ENCODE results near the gene TRIM56. TPM values are rescaled to one million over a fixed set of nuclear protein-coding genes. Genes with fewer than 3 reads are reported as not detected.

TRIM56 gene
- total and polyA plus RNA-seq, 2 of the 13 experiments (the other 11 are each of a cell fraction or from before 2014, with no cell fraction given), result 3.2 to 7.1 TPM

GRCh38 chr7:101035941-101036340, 49.3 kb upstream of the TRIM56 start:
- H3K4me1 ChIP-seq (ENCODE audit: insufficient read depth, low read length), result no peaks in the 10 kb centered on the region
- TF ChIP-seq SETDB1 (CRISPR knock-in tag; IDR thresholded peaks at IDR 0.05; ENCODE audit: borderline replicate concordance) (no peak), HIVEP1 (CRISPR knock-in tag; IDR thresholded peaks at IDR 0.05) (no peak), ZNF557 (CRISPR knock-in tag; IDR thresholded peaks at IDR 0.05) (no peak), MIER3 (CRISPR knock-in tag; IDR thresholded peaks at IDR 0.05; ENCODE audit: borderline replicate concordance) (no peak), ZNF256 (CRISPR knock-in tag; conservative IDR thresholded peaks at IDR 0.05) (no peak), CHD2 (IDR thresholded peaks at IDR 0.05; ENCODE audit: low read depth, low read length) (no peak), ZNF34 (CRISPR knock-in tag; IDR thresholded peaks at IDR 0.05; ENCODE audit: borderline replicate concordance) (no peak), SRSF1 (optimal IDR thresholded peaks at IDR 0.05; ENCODE audit: low read depth, low read length) (no peak), AHDC1 (CRISPR knock-in tag; IDR thresholded peaks at IDR 0.05; ENCODE audit: borderline replicate concordance) (no peak), SNAPC2 (CRISPR knock-in tag; IDR thresholded peaks at IDR 0.05) (no peak), IKZF1 (IDR thresholded peaks at IDR 0.05) (no peak), NRL (CRISPR knock-in tag; IDR thresholded peaks at IDR 0.05; ENCODE audit: borderline replicate concordance) (no peak), ZNF562 (CRISPR knock-in tag; IDR thresholded peaks at IDR 0.05; ENCODE audit: borderline replicate concordance) (no peak), PHF21A (CRISPR knock-in tag; IDR thresholded peaks at IDR 0.05) (no peak), RARG (CRISPR knock-in tag; IDR thresholded peaks at IDR 0.05; ENCODE audit: low read depth) (no peak), NFATC3 (CRISPR knock-in tag; IDR thresholded peaks at IDR 0.05) (no peak)
- BruUV-seq (replicated peaks), result no TSS peak
- no peak overlapping the region for H3K4me2 ChIP-seq (ENCODE audit: low read depth, low read length)
- H3K9ac ChIP-seq (ENCODE audit: insufficient read depth, low read depth, low read length), result no peak overlapping the region
- H3K9me3 ChIP-seq (ENCODE audit: low read length), result no peaks in the 10 kb centered on the region
- intact Hi-C loops (cut with micrococcal nuclease; ENCODE audit: unreplicated experiment) (no loop called here), in situ Hi-C loops (cut with HindIII; ENCODE audit: extremely low pct_ligation_motif_present, low pct_unique_long_range_greater_than_20kb) (no loop called here)
- DNase-seq (ENCODE audit: low spot score) (no peak), ATAC-seq (no peak), FAIRE-seq (no peak)
- no peak overlapping the region for H3K27ac ChIP-seq (ENCODE audit: extremely low read length, insufficient read depth, low read length)
- H2AFZ ChIP-seq (ENCODE audit: low read length), result no peak overlapping the region
- no peaks in the 10 kb centered on the region for H4K20me1 ChIP-seq (ENCODE audit: insufficient read depth, low read length)
- ChIA-PET POLR2A (no interaction called here), CTCF (ENCODE audit: low intra/inter-chr PET ratio, low total read pairs) (no interaction called here)
- 0% methylated on average over 2 of the region's 4 CpGs for WGBS (ENCODE audit: low lambda C conversion rate)
- no peaks in the 10 kb centered on the region for H3K79me2 ChIP-seq (ENCODE audit: insufficient read depth, low read length)
- H3K4me3 ChIP-seq (replicated peaks in 1 of 3; ENCODE audit: insufficient read depth in 1 of 3, low read depth in 2 of 3, low read length in 3 of 3), result no peak overlapping the region
- H3K36me3 ChIP-seq (replicated peaks in 1 of 2; ENCODE audit: control insufficient read depth in 1 of 2, insufficient read depth in 2 of 2, low read length in 2 of 2), result no peaks in the 10 kb centered on the region
- peaks cover 0 to 3% of the 10 kb centered on the region in 2 experiments; a peak in 2 of 5 replicates for H3K27me3 ChIP-seq (ENCODE audit: control insufficient read depth in 1 of 2, insufficient read depth in 2 of 2, low read length in 2 of 2)
